GM19452 (cell line): ENCODE measurements around the gene WNT9A.
"Not testable (repeated sequence)": the region's sequence is repeated elsewhere in the genome, so short reads cannot be mapped to it uniquely, and the experiment has no call there.

ENCODE experiments used
- ATAC-seq: cut with Tn5 transposase; IDR thresholded peaks from one replicate; pipeline ENCODE4 v1.9.1; 2021; ENCODE audit not compliant: unreplicated experiment

The WNT9A gene

DNA sequence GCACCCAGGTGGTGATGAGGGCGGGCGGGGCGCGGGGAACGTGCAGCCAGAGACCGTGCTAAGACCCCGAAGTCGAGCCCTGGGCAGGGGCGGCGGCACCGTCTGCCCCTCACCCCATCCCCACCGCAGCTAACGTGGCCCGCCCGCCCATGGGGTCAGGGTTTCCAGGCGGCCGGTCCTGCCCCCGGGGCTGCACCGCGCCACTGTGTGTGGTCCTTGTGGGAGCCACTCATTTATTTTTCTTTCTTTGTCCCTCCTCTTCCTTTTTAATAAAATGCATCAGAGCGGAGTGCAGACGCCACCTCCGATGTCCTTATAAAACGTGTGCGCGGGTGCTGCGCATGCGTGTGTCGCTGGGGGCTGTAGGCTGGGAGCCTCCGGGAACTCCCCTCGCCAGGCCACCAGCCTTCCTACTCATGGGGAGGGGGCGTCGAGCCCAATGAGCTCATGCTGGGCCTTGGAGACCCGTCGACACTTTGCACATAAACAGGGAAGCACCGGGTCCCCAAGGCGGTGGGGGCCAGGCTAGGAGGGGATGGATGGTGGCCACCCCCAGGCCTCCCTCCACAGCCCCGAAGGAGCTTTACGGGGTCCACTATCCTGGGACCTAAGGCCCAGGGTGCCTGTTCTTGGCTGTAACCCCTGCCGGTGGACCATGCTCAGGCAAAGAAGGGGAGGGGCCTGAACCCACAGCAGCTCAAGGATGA lies 59.9 kb downstream of the WNT9A start:
- no peak for ATAC-seq

DNA sequence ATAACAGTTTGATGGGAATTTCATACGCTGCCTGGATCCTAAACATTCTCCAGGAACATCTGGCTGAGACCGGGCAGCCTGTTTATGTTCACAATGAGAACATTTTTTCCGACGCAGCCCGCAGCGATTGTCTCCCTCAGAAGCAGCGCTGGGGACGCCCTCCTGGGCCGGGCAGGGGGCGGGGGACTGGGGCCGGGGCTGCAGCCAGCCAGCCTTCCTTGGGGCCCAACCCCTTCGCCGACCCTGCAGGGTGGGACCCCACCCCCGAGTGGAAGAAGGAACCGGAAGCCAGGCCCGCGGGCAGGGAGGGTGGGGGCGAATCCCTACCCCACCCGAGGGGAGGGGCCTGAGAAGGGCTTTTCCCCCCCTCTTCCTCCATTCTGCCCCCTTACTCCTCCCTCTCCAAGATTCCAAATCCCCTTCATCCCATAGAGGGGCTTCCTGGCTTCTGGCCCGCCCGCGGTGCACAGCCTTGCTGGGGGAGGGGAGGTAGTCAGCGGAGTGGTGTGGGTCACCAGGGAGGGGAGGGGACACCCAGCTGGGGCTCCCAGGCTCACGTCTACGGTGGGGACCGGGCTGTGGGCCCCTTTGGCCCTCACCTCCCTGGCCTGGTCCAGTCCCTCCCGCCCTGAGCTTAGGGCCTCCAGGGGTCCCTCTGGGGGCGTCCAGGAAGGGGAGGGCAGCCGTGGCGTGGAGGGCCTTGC lies 60.6 kb downstream of the WNT9A start:
- ATAC-seq, result no peak

- no peak for ATAC-seq
Measured at GRCh38 chr1:227886503-227886961, 61.2 kb downstream of the WNT9A start.

DNA sequence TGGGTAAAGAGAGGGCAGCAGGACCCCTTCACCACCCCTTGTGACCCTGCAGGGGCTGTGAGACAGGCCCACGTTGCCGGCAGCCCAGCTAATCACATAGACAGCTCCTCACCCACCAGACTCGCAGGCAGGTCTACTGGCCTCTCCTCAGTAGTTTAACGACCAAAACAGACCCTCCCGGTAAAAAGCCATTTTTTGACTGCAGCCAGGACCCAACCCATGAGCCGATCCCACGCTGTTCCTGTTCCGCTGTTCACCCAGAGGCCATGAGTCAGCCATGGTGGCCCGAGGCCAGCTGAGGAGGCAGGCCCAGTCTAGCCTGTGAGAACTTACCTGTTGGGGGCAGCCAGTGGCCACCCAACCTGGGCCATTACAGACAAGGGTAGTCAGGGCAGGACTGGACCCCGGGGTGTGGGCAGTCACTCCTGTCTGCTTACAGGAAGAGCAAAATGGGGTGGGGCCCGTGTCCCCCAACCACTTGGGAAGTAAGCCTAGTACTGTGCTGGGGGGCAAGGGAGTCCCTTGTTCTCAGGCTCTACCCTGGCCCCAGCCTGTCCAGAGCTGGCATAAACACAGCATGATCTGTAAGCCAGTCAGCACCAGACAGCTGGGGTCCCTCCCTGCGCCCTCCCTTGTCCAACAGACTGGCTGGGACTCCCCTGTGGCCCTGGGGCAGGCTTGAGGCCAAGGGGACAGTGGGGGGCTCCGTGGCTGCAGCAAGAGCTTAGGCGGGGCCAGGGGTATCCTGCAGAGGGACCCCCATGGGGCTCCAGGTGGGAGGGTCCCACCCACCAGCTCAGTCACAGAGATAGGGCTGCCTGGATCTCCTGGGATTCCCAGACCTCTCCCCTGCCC lies 61.9 kb downstream of the WNT9A start:
- no peak for ATAC-seq

DNA sequence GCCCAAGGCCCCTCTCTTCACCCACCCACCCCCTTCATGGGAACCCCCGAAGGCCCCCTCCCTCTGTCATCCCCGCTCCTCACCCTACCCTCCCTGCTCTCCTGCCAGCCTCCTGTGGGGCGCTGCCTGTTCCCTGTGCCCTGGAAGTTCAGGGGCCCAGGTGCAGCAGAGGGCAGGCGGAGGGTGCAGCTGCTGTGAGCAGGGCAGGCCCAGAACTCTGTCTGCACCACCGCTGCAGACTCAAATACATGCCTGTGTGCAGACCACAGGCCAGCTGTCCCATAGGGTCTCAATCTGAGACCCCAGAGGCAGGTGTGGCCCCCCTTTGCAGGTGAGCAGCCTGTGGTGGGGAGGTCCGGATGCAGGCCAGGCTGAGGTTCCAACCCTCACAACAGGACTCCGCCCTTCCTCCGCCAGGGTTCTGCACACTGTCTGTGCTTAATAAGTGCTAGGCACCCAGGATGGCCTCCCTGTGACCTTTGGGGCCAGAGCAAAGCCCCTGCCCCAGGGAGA lies 62.5 kb downstream of the WNT9A start:
- ATAC-seq, result no peak

GRCh38 chr1:227884370-227885134 lies 63.2 kb downstream of the WNT9A start:
- no peak for ATAC-seq

DNA sequence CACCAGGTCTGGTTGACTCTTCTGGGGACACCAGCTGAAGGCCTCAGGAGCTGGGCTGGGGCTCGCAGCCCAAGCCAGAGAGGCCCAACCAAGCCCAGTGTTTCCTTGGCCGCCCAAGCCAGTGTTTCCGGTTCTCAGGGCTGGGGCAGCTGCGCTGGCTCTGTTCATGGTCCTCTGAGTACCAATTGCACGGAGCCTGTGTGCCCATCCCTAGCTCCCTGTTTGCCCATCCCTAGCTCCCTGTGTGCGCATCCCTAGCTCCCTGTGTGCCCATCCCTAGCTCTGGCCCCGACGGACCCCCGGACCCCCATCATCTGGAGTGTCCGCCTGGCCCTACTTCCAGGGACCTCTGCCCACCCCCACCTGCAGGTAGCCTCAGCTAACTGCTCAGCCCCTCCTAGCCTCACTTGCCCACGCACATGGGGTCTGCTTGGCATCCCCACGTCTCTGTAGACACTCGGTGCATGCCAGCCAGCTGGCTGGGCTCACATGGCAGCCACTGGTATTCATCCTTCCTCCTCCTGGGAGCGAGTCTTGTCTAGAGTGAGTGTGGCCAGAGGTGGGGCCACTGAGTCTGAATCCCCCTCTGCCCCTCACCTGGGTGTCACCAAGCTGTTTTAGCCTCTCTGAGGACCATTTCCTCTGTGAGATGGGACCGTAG lies 64.0 kb downstream of the WNT9A start:
- no peak for ATAC-seq

- no peak for ATAC-seq
Measured at GRCh38 chr1:227883073-227883520, 64.6 kb downstream of the WNT9A start.

DNA sequence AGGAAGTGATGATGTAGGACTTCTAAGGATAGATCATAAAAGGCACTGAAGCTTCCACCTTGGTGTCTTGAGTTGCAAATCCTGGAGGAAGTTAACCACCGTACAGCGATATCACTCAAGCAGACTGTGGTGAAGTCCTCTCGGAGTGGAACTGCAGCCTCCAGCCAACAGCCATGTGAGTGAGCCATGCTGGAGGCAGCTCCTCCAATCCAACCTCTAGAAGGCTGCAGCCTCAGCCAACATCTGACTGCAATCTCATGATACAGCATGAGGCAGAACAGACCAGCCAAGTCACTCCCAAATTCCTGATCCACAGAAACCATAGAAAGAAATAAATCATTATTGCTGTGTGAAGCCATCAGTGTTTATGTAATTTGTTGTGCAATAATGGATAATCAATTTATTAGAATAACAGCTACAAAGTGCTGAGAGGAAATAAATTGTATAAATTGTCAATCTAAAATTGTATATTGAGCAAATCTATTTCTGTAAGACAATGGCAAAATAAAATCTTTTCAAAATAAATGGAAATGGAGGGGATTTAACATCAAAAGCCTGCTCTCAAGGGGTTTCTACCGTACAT lies 67.3 kb downstream of the WNT9A start:
- no peak for ATAC-seq

GRCh38 chr1:227877810-227878209 lies 69.9 kb downstream of the WNT9A start:
- ATAC-seq, result not testable (repeated sequence)

GRCh38 chr1:227871892-227872291 lies 75.8 kb downstream of the WNT9A start:
- ATAC-seq, result not testable (repeated sequence)

DNA sequence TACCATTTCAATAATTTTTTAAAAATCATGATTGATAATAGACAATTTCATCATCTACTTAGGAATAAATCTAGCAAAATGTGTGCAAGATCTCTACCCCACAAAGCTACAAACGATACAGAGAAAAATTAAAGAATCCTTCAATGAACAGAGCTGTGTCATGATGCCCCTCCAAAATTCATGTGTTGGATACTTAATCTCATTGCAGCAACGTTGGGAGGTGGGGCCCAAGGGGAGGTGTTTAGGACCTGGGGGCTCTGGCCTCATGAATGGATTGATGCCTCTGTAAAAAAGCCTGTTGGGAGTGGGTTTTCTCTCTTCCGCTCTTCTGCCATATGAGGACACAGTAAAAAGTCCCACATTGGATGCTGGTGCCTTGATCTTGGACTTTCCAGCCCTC lies 77.4 kb downstream of the WNT9A start:
- no peak for ATAC-seq

DNA sequence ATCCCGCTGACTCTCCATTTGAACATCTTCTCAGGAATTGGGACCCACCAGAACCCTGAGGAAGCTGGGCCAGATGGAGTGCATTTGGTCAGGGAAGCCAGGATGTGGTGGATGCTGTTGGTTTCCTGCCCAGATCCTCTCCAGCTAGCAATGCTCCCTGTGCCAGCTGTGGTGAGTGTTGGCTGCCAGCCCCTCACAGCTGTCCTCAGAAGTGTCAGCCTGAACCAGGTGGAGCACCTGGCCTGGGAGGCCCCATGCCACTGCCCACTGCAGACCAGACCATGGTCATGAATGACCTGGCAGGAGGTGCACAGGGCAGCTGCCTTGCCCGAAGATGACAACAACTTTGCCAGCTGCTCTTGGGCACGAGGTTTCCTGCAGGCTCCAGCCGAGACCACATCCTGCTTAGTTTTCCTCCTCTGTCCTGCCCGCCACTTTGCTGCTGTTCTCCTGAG lies 77.9 kb downstream of the WNT9A start:
- no peak for ATAC-seq

- ATAC-seq, result no peak
Measured at GRCh38 chr1:227869279-227869842, 78.4 kb downstream of the WNT9A start.
